ENCODE data around the gene TAAR9. TPM values are rescaled to one million over a fixed set of nuclear protein-coding genes. Genes with fewer than 3 reads are reported as not detected.

Gene TAAR9
- total RNA-seq, 2 experiments from 2014 or later, result not detected

GRCh38 chr6:132505158-132505557 lies 32.9 kb upstream of the TAAR9 start:
- DNase-seq, result no peak
- H3K27ac Mint-ChIP-seq, result no peak overlapping the region
- peaks cover 51% of the 10 kb centered on the region for H3K4me1 Mint-ChIP-seq (ENCODE audit: low read depth)
- intact Hi-C loops (cut with DNase I, micrococcal nuclease), result loop anchor here in 1 of 2 experiments (10.0 kb wide), 1 partner anchor 870 kb away; the partner anchor contains the start of gene ENPP3
- H3K4me3 Mint-ChIP-seq, result no peak overlapping the region
- no peak for ATAC-seq (ENCODE audit: poor library complexity)
- no peaks in the 10 kb centered on the region for H3K27me3 Mint-ChIP-seq
- H3K27me3 ChIP-seq (ENCODE audit: control insufficient read depth in 1 of 2, insufficient read depth in 2 of 2, low read length in 2 of 2), result no peaks in the 10 kb centered on the region
- no peaks in the 10 kb centered on the region for H3K4me1 ChIP-seq (ENCODE audit: insufficient read depth, low read length)
- peaks cover 36% of the 10 kb centered on the region for H3K36me3 Mint-ChIP-seq (ENCODE audit: low read depth)
- POLR2A ChIA-PET, result no interaction called here
- no peak overlapping the region for H3K27ac ChIP-seq (ENCODE audit: low read depth in 1 of 2, low read length in 2 of 2)
- no peaks in the 10 kb centered on the region for H3K9me3 ChIP-seq (ENCODE audit: control insufficient read depth in 1 of 2, insufficient read depth in 1 of 2, low read length in 2 of 2)
- no peak overlapping the region for H3K4me3 ChIP-seq (ENCODE audit: low read length)
- peaks cover 19% of the 10 kb centered on the region for H3K36me3 ChIP-seq (ENCODE audit: insufficient read depth, low read length)
- CTCF ChIA-PET, result interaction anchor here (0.7 to 1.2 kb wide), 3 partner anchors 21 to 61 kb away, joined by 3 to 4 read pairs (median 3); no protein-coding TSS in a partner anchor
- no peak for TF ChIP-seq CTCF (IDR thresholded peaks at IDR 0.05)
- H3K9me3 Mint-ChIP-seq, result no peaks in the 10 kb centered on the region

- ATAC-seq (ENCODE audit: poor library complexity), result no peak
- Mint-ChIP-seq H3K27ac (no peak overlapping the region), H3K9me3 (no peaks in the 10 kb centered on the region), H3K36me3 (ENCODE audit: low read depth) (peaks cover 23% of the 10 kb centered on the region), H3K4me1 (ENCODE audit: low read depth) (peaks cover 56% of the 10 kb centered on the region), H3K4me3 (no peak overlapping the region), H3K27me3 (no peaks in the 10 kb centered on the region)
- Histone ChIP-seq H3K9me3 (ENCODE audit: control insufficient read depth in 1 of 2, insufficient read depth in 1 of 2, low read length in 2 of 2) (no peaks in the 10 kb centered on the region), H3K27me3 (ENCODE audit: control insufficient read depth in 1 of 2, insufficient read depth in 2 of 2, low read length in 2 of 2) (no peaks in the 10 kb centered on the region), H3K27ac (ENCODE audit: low read depth in 1 of 2, low read length in 2 of 2) (no peak overlapping the region), H3K36me3 (ENCODE audit: insufficient read depth, low read length) (peaks cover 16% of the 10 kb centered on the region), H3K4me1 (ENCODE audit: insufficient read depth, low read length) (peaks cover 3% of the 10 kb centered on the region), H3K4me3 (ENCODE audit: low read length) (no peak overlapping the region)
- CTCF ChIA-PET, result no interaction called here
- no peak for DNase-seq
- intact Hi-C loops (cut with DNase I, micrococcal nuclease), result loop anchor here in 1 of 2 experiments (10.0 kb wide), 1 partner anchor 872 kb away; the partner anchor contains the start of gene ENPP3
- TF ChIP-seq CTCF (IDR thresholded peaks at IDR 0.05), result no peak
- POLR2A ChIA-PET, result no interaction called here
Measured at GRCh38 chr6:132506461-132506860, 31.6 kb upstream of the TAAR9 start.

DNA sequence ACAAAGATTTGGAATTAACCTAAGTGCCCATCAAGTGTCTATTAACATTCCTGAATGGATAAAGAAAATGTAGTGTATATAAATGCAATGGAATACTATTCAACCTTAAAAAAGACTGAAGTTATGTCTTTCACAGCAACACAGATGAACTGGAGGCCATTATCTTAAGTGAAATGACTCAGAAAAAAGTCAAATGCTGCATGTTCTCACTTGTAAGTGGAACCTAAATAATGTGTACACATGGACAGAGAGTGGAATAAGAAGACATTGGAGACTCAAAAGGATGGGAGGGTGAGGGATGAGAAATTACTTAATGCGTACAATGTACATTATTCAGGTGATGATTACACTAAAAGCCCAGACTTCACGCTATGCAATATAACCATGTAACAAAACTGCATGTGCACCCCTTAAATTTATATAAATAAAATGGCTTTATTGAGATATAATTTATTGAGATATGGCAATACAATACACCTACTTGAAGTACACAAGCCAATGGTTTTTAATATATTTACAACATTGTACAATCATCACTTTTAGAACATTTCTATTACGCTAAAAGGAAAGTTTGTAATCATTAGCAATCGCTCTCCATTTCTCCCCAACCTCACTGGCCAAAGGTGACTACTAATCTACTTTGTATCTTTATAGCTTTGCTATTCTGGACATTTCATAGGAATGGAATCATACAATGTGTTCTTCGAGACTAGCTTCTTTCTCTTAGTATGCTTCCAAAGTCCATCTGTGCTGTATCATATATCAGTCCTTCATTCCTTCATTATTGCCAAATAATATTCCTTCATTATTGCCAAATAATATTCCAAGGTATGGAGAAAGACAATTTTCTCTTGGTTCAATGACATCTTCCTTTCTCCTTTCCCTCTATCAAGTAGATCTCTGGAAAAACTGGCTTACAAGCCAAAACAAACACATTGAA lies 30.9 kb upstream of the TAAR9 start:
- no peak for TF ChIP-seq CTCF (IDR thresholded peaks at IDR 0.05)
- Histone ChIP-seq H3K27me3 (ENCODE audit: control insufficient read depth in 1 of 2, insufficient read depth in 2 of 2, low read length in 2 of 2) (no peaks in the 10 kb centered on the region), H3K9me3 (ENCODE audit: control insufficient read depth in 1 of 2, insufficient read depth in 1 of 2, low read length in 2 of 2) (no peaks in the 10 kb centered on the region), H3K27ac (ENCODE audit: low read depth in 1 of 2, low read length in 2 of 2) (no peak overlapping the region), H3K4me1 (ENCODE audit: insufficient read depth, low read length) (peaks cover 3% of the 10 kb centered on the region), H3K4me3 (ENCODE audit: low read length) (no peak overlapping the region), H3K36me3 (ENCODE audit: insufficient read depth, low read length) (peaks cover 9% of the 10 kb centered on the region)
- ChIA-PET POLR2A (no interaction called here), CTCF (no interaction called here)
- Mint-ChIP-seq H3K9me3 (no peaks in the 10 kb centered on the region), H3K4me1 (ENCODE audit: low read depth) (peaks cover 62% of the 10 kb centered on the region), H3K36me3 (ENCODE audit: low read depth) (peaks cover 16% of the 10 kb centered on the region), H3K27ac (no peak overlapping the region), H3K4me3 (no peak overlapping the region), H3K27me3 (no peaks in the 10 kb centered on the region)
- no peak for DNase-seq
- ATAC-seq (ENCODE audit: poor library complexity), result no peak
- intact Hi-C loops (cut with DNase I, micrococcal nuclease), result loop anchor here in 1 of 2 experiments (10.0 kb wide), 1 partner anchor 872 kb away; the partner anchor contains the start of gene ENPP3

All from CD4-positive, alpha-beta T cell (primary cell).